ENCODE measurements around the gene ZNF860. TPM values are rescaled to one million over a fixed set of nuclear protein-coding genes. Genes with fewer than 3 reads are reported as not detected.
"Not testable (repeated sequence)": the region's sequence is repeated elsewhere in the genome, so short reads cannot be mapped to it uniquely, and the experiment has no call there.

ZNF860 gene
- total and polyA plus RNA-seq, 2 donors (not counting 1 experiment from before 2014, with no cell fraction given), result 16.2 to 41.4 TPM

- CTCF ChIA-PET, result interaction anchor here (0.5 to 3.0 kb wide), 4 partner anchors 19 to 158 kb away, joined by 3 to 8 read pairs (median 6); no protein-coding TSS in a partner anchor
- intact Hi-C loops (cut with micrococcal nuclease), result loop anchor here (10.0 kb wide), 1 partner anchor 159 kb away; no protein-coding TSS in a partner anchor
Measured at GRCh38 chr3:31985831-31986230, 4.3 kb downstream of the ZNF860 start.

DNA sequence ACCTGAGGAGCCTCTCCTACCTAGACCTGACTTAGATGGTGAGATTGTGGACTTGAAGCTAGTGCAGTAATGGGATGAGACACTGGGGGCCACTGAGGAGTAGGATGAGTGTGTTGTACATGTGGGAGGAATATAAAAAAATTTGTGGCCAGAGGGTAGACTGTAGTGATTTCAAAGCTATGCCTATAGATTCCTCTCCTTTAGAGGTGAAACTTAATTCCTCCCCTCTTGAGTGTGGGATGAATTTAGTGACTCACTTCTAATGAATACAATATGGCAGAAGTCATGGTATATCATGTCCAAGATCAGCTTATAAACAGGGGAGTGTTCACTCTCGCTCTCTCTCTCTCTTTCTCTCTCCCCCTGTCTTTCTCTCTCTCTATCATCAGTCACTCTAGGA, 6.7 kb downstream of the ZNF860 start:
- no peaks in the 10 kb centered on the region for H3K27me3 ChIP-seq (replicated peaks in 1 of 4; ENCODE audit: control extremely low read depth in 1 of 4, control insufficient read depth in 3 of 4, insufficient read depth in 4 of 4, low read length in 3 of 4)
- peaks cover 28% of the 10 kb centered on the region for H3K4me1 Mint-ChIP-seq
- H3K4me2 ChIP-seq (replicated peaks; ENCODE audit: low read depth, low read length, poor library complexity, severe bottlenecking), result no peak overlapping the region
- WGBS (ENCODE audit: insufficient coverage), result 89% methylated on average over 1 of the region's 1 CpG
- DNase-seq (no peak), ATAC-seq (ENCODE audit: low read depth) (no peak)
- intact Hi-C loops (cut with micrococcal nuclease), result loop anchor here (10.0 kb wide), 1 partner anchor 157 kb away; no protein-coding TSS in a partner anchor
- CTCF ChIA-PET, result interaction anchor here (1.1 to 3.0 kb wide), 3 partner anchors 12 to 156 kb away, joined by 4 to 8 read pairs (median 5); no protein-coding TSS in a partner anchor
- peaks cover 12 to 53% (median 49%) of the 10 kb centered on the region in 3 donors for H3K9me3 ChIP-seq (ENCODE audit: control extremely low read depth in 1 of 3, control insufficient read depth in 2 of 3, insufficient read depth in 1 of 3, low read length in 2 of 3)
- H3K4me3 ChIP-seq (ENCODE audit: control extremely low read depth in 1 of 5, extremely low read depth in 1 of 5, insufficient read depth in 1 of 5, low read depth in 2 of 5, low read length in 4 of 5), result peak overlapping the region in 1 of 5 experiments; percentile 4
- H3K27ac Mint-ChIP-seq, result no peak overlapping the region
- peaks cover 4% of the 10 kb centered on the region for H4K20me1 ChIP-seq (ENCODE audit: control insufficient read depth, insufficient read depth, low read length, poor library complexity, severe bottlenecking)
- H3K9me3 Mint-ChIP-seq (ENCODE audit: insufficient read depth), result no peaks in the 10 kb centered on the region
- H3K27me3 Mint-ChIP-seq, result no peaks in the 10 kb centered on the region
- no peak overlapping the region for H3K27ac ChIP-seq (ENCODE audit: low read length in 2 of 2)
- H3K79me2 ChIP-seq (ENCODE audit: control insufficient read depth, insufficient read depth, low read length), result peaks cover 14% of the 10 kb centered on the region
- TF ChIP-seq, protein P1, sequence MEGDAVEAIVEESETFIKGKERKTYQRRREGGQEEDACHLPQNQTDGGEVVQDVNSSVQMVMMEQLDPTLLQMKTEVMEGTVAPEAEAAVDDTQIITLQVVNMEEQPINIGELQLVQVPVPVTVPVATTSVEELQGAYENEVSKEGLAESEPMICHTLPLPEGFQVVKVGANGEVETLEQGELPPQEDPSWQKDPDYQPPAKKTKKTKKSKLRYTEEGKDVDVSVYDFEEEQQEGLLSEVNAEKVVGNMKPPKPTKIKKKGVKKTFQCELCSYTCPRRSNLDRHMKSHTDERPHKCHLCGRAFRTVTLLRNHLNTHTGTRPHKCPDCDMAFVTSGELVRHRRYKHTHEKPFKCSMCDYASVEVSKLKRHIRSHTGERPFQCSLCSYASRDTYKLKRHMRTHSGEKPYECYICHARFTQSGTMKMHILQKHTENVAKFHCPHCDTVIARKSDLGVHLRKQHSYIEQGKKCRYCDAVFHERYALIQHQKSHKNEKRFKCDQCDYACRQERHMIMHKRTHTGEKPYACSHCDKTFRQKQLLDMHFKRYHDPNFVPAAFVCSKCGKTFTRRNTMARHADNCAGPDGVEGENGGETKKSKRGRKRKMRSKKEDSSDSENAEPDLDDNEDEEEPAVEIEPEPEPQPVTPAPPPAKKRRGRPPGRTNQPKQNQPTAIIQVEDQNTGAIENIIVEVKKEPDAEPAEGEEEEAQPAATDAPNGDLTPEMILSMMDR (IDR thresholded peaks at IDR 0.05), result no peak
- TF ChIP-seq EZH2 (IDR thresholded peaks at IDR 0.05; ENCODE audit: borderline replicate concordance, insufficient read depth, low read depth, low read length, poor library complexity, severe bottlenecking), result no peak
- peaks cover 5 to 50% of the 10 kb centered on the region in 2 experiments for H3K36me3 ChIP-seq (replicated peaks in 1 of 2; ENCODE audit: control extremely low read depth in 1 of 2, control insufficient read depth in 1 of 2, extremely low read depth in 1 of 2, insufficient read depth in 2 of 2, low read length in 1 of 2)
- H3K4me1 ChIP-seq (ENCODE audit: control insufficient read depth in 2 of 2, insufficient read depth in 2 of 2, low read length in 2 of 2), result peaks cover 29 to 31% of the 10 kb centered on the region in 2 donors
- H3K9ac ChIP-seq (ENCODE audit: low read length), result no peak overlapping the region
- no peak overlapping the region for H3K4me3 Mint-ChIP-seq
- POLR2A ChIA-PET, result no interaction called here
- no peak overlapping the region for H2AFZ ChIP-seq (ENCODE audit: insufficient read depth, low read depth, low read length, poor library complexity, severe bottlenecking)

More at GRCh38 chr3:31985831-31986230, 4.3 kb downstream of the ZNF860 start:
- no peak for TF ChIP-seq EZH2 (IDR thresholded peaks at IDR 0.05; ENCODE audit: borderline replicate concordance, insufficient read depth, low read depth, low read length, poor library complexity, severe bottlenecking)
- TF ChIP-seq, protein P1 (IDR thresholded peaks at IDR 0.05), result no peak
- Histone ChIP-seq H3K4me1 (ENCODE audit: control insufficient read depth in 2 of 2, insufficient read depth in 2 of 2, low read length in 2 of 2) (peaks cover 44 to 46% of the 10 kb centered on the region in 2 donors), H3K4me2 (replicated peaks; ENCODE audit: low read depth, low read length, poor library complexity, severe bottlenecking) (peak overlapping the region; percentile 47), H3K79me2 (ENCODE audit: control insufficient read depth, insufficient read depth, low read length) (peaks cover 38% of the 10 kb centered on the region), H3K27me3 (replicated peaks in 1 of 4; ENCODE audit: control extremely low read depth in 1 of 4, control insufficient read depth in 3 of 4, insufficient read depth in 4 of 4, low read length in 3 of 4) (no peaks in the 10 kb centered on the region), H3K9ac (ENCODE audit: low read length) (no peak overlapping the region), H3K36me3 (replicated peaks in 1 of 2; ENCODE audit: control extremely low read depth in 1 of 2, control insufficient read depth in 1 of 2, extremely low read depth in 1 of 2, insufficient read depth in 2 of 2, low read length in 1 of 2) (peaks cover 5 to 51% of the 10 kb centered on the region in 2 experiments), H4K20me1 (ENCODE audit: control insufficient read depth, insufficient read depth, low read length, poor library complexity, severe bottlenecking) (peaks cover 4% of the 10 kb centered on the region), H3K27ac (ENCODE audit: low read length in 2 of 2) (peak overlapping the region in 1 of 2 donors; percentile 62), H3K9me3 (ENCODE audit: control extremely low read depth in 1 of 3, control insufficient read depth in 2 of 3, insufficient read depth in 1 of 3, low read length in 2 of 3) (peaks cover 11 to 36% (median 31%) of the 10 kb centered on the region in 3 donors), H2AFZ (ENCODE audit: insufficient read depth, low read depth, low read length, poor library complexity, severe bottlenecking) (no peak overlapping the region), H3K4me3 (ENCODE audit: control extremely low read depth in 1 of 5, extremely low read depth in 1 of 5, insufficient read depth in 1 of 5, low read depth in 2 of 5, low read length in 4 of 5) (no peak overlapping the region)
- POLR2A ChIA-PET, result interaction anchor here (1.0 kb wide), 1 partner anchor 32 kb away, joined by 3 read pairs; no protein-coding TSS in a partner anchor
- H3K27me3 Mint-ChIP-seq, result no peaks in the 10 kb centered on the region
- peaks cover 43% of the 10 kb centered on the region for H3K4me1 Mint-ChIP-seq
- H3K27ac Mint-ChIP-seq, result peak overlapping the region; percentile 60
- WGBS (ENCODE audit: insufficient coverage), result 0% methylated on average over 2 of the region's 2 CpGs
- ATAC-seq (ENCODE audit: low read depth), result no peak
- peak overlapping the region; percentile 29 for H3K4me3 Mint-ChIP-seq
- peak; percentile 46 for DNase-seq
- no peaks in the 10 kb centered on the region for H3K9me3 Mint-ChIP-seq (ENCODE audit: insufficient read depth)

- H3K79me2 ChIP-seq (ENCODE audit: control insufficient read depth, insufficient read depth, low read length); H3K4me1 ChIP-seq (ENCODE audit: control insufficient read depth in 2 of 2, insufficient read depth in 2 of 2, low read length in 2 of 2); H3K27me3 ChIP-seq (replicated peaks in 1 of 4; ENCODE audit: control extremely low read depth in 1 of 4, control insufficient read depth in 3 of 4, insufficient read depth in 4 of 4, low read length in 3 of 4); ATAC-seq (ENCODE audit: low read depth); H3K27ac Mint-ChIP-seq; POLR2A ChIA-PET; H4K20me1 ChIP-seq (ENCODE audit: control insufficient read depth, insufficient read depth, low read length, poor library complexity, severe bottlenecking); H3K9me3 Mint-ChIP-seq (ENCODE audit: insufficient read depth); H3K27me3 Mint-ChIP-seq; H2AFZ ChIP-seq (ENCODE audit: insufficient read depth, low read depth, low read length, poor library complexity, severe bottlenecking); H3K9ac ChIP-seq (ENCODE audit: low read length); H3K4me3 ChIP-seq (ENCODE audit: control extremely low read depth in 1 of 5, extremely low read depth in 1 of 5, insufficient read depth in 1 of 5, low read depth in 2 of 5, low read length in 4 of 5); H3K4me2 ChIP-seq (replicated peaks; ENCODE audit: low read depth, low read length, poor library complexity, severe bottlenecking); DNase-seq; H3K27ac ChIP-seq (ENCODE audit: low read length in 2 of 2); intact Hi-C loops (cut with micrococcal nuclease); H3K4me3 Mint-ChIP-seq: not testable (repeated sequence)
- H3K9me3 ChIP-seq (ENCODE audit: control extremely low read depth in 1 of 3, control insufficient read depth in 2 of 3, insufficient read depth in 1 of 3, low read length in 2 of 3), result peaks cover 15 to 61% (median 40%) of the 10 kb centered on the region in 3 donors
- WGBS (ENCODE audit: insufficient coverage), result no CpG with 5 or more reads among the region's 6 CpGs
- H3K36me3 ChIP-seq (replicated peaks in 1 of 2; ENCODE audit: control extremely low read depth in 1 of 2, control insufficient read depth in 1 of 2, extremely low read depth in 1 of 2, insufficient read depth in 2 of 2, low read length in 1 of 2), result peaks cover 3 to 18% of the 10 kb centered on the region in 2 experiments
- CTCF ChIA-PET, result interaction anchor here (0.6 kb wide), 1 partner anchor 84 kb away, joined by 3 read pairs; no protein-coding TSS in a partner anchor
- peaks cover 15% of the 10 kb centered on the region for H3K4me1 Mint-ChIP-seq
Measured at GRCh38 chr3:31992995-31993394, 11.4 kb downstream of the ZNF860 start.
